H1 (cell line): Measurements from ENCODE around the gene ACHE. TPM values are rescaled to one million over a fixed set of nuclear protein-coding genes. Genes with fewer than 3 reads are reported as not detected.

ENCODE experiments used
- CTCF ChIA-PET: fragments of 300-600 bp; sonication (Branson Sonifier 250); formaldehyde crosslinking; loops from one replicate; lab custom pipeline; 2021; ENCODE audit not compliant: partially characterized antibody; lab: Charles Lee
- POLR2A ChIA-PET: fragments of 300-600 bp; sonication (Branson Sonifier 250); formaldehyde crosslinking; loops from one replicate; lab custom pipeline; 2021; ENCODE audit warnings: inconsistent platforms; ENCODE audit not compliant: partially characterized antibody; lab: Charles Lee
- DNase-seq, 2 experiments: peaks; one replicate each; pipeline versions ENCODE4 v3.0.0 to v3.0.0-alpha.2; 2010 to 2022; ENCODE audit warnings: low spot score in 2 of 2, low read depth in 1 of 2, mixed read lengths in 1 of 2
- FAIRE-seq: peaks from 2 replicates; lab custom pipeline; 2011; peaks lifted over from hg19 to GRCh38; lab: Jason Lieb, UNC
- H2AFZ ChIP-seq: 2 replicates; pipeline ENCODE4 v1.8.1; 2012; ENCODE audit warnings: low read length, inconsistent platforms
- H2AK5ac ChIP-seq: 2 replicates; pipeline ENCODE4 v1.6.1; 2013; ENCODE audit warnings: low read depth, low read length
- H2BK120ac ChIP-seq: replicated peaks from 2 replicates; pipeline ENCODE3; 2013; ENCODE audit warnings: low read depth, low read length, inconsistent platforms
- H2BK12ac ChIP-seq: 2 replicates; pipeline ENCODE4 v1.6.1; 2013; ENCODE audit warnings: low read depth, low read length
- H2BK15ac ChIP-seq: 2 replicates; pipeline ENCODE4 v1.6.1; 2013; ENCODE audit warnings: low read length
- H2BK20ac ChIP-seq: 2 replicates; pipeline ENCODE4 v1.6.1; 2013; ENCODE audit warnings: low read length
- H2BK5ac ChIP-seq: 2 replicates; pipeline ENCODE4 v1.6.1; 2013; ENCODE audit warnings: low read depth, low read length
- H3K14ac ChIP-seq: 2 replicates; pipeline ENCODE4 v1.6.1; 2013; ENCODE audit warnings: inconsistent platforms; ENCODE audit not compliant: insufficient read length
- H3K18ac ChIP-seq: 2 replicates; pipeline ENCODE4 v1.6.1; 2013; ENCODE audit warnings: low read length; ENCODE audit errors: extremely low read depth
- H3K23ac ChIP-seq: 2 replicates; pipeline ENCODE4 v1.6.1; 2013; ENCODE audit warnings: inconsistent platforms; ENCODE audit not compliant: insufficient read length
- H3K23me2 ChIP-seq: 2 replicates; pipeline ENCODE4 v1.6.1; 2013; ENCODE audit warnings: low read depth, low read length
- H3K27ac ChIP-seq: 2 replicates; pipeline ENCODE4 v1.6.1; 2011; ENCODE audit warnings: low read depth, low read length, inconsistent platforms
- H3K27me3 ChIP-seq, 4 experiments: replicated peaks in 1 of 4; 1 replicate in 1 of 4; 2 replicates in 3 of 4; pipeline versions ENCODE4 v1.6.1 to v1.8.1; 2011 to 2013; ENCODE audit warnings: low read length in 3 of 4, mild to moderate bottlenecking in 3 of 4, inconsistent platforms in 2 of 4, mixed read lengths in 2 of 4, moderate library complexity in 1 of 4; ENCODE audit not compliant: control insufficient read depth in 3 of 4, insufficient read depth in 3 of 4; ENCODE audit errors: extremely low read depth in 1 of 4
- H3K36me3 ChIP-seq, 4 experiments: 2 replicates each; pipeline versions ENCODE4 v1.6.1 to v1.8.1; 2011 to 2013; ENCODE audit warnings: mild to moderate bottlenecking in 4 of 4, low read length in 3 of 4, moderate library complexity in 2 of 4, control low read depth in 1 of 4, inconsistent platforms in 1 of 4; ENCODE audit not compliant: insufficient read depth in 4 of 4, control insufficient read depth in 2 of 4
- H3K4ac ChIP-seq: replicated peaks from 2 replicates; pipeline ENCODE3; 2013; ENCODE audit warnings: low read length, low read depth, mixed read lengths, inconsistent platforms; ENCODE audit not compliant: insufficient read length
- H3K4me1 ChIP-seq, 4 experiments: replicated peaks in 1 of 4; 1 replicate in 1 of 4; 2 replicates in 3 of 4; pipeline versions ENCODE4 v1.6.1 to v1.8.1; 2011 to 2013; ENCODE audit warnings: low read length in 3 of 4, inconsistent platforms in 2 of 4, mixed read lengths in 1 of 4; ENCODE audit not compliant: insufficient read depth in 4 of 4, control insufficient read depth in 3 of 4
- H3K4me2 ChIP-seq, 2 experiments: 2 replicates each; pipeline versions ENCODE4 v1.6.1 to v1.8.1; 2011 to 2013; ENCODE audit warnings: low read depth in 2 of 2, low read length in 2 of 2, control low read depth in 1 of 2, inconsistent platforms in 1 of 2, mild to moderate bottlenecking in 1 of 2; ENCODE audit not compliant: insufficient read depth in 1 of 2
- H3K4me3 ChIP-seq, 4 experiments: fragments of 200-600, 300-600 bp in 1 of 4; sonication (generic), shearing (Covaris generic), sonication (Bioruptor Twin) in 1 of 4; 2 replicates each; pipeline versions ENCODE4 v1.5.1 to v1.8.1; 2011 to 2016; ENCODE audit warnings: low read length in 4 of 4, low read depth in 3 of 4, control low read depth in 2 of 4, inconsistent platforms in 2 of 4, mild to moderate bottlenecking in 2 of 4, mixed read lengths in 1 of 4, moderate library complexity in 1 of 4; ENCODE audit not compliant: insufficient read depth in 2 of 4; ENCODE audit errors: extremely low read depth in 1 of 4
- H3K56ac ChIP-seq: replicated peaks from 2 replicates; pipeline ENCODE3; 2013; ENCODE audit warnings: low read depth, mild to moderate bottlenecking, mixed read lengths, low read length, inconsistent platforms; ENCODE audit not compliant: insufficient read length
- H3K79me1 ChIP-seq: 2 replicates; pipeline ENCODE4 v1.6.1; 2013; ENCODE audit warnings: low read depth, low read length, control low read depth
- H3K79me2 ChIP-seq, 2 experiments: 2 replicates each; pipeline versions ENCODE4 v1.6.1 to v1.8.1; 2012 to 2013; ENCODE audit warnings: low read length in 2 of 2, mild to moderate bottlenecking in 2 of 2, inconsistent platforms in 1 of 2; ENCODE audit not compliant: insufficient read depth in 2 of 2, control insufficient read depth in 1 of 2
- H3K9ac ChIP-seq, 4 experiments: replicated peaks in 1 of 4; 1 replicate in 1 of 4; 2 replicates in 3 of 4; pipeline versions ENCODE4 v1.6.1 to v1.8.1; 2011 to 2013; ENCODE audit warnings: low read depth in 3 of 4, low read length in 3 of 4, control low read depth in 2 of 4, mild to moderate bottlenecking in 2 of 4, moderate library complexity in 2 of 4, inconsistent platforms in 1 of 4; ENCODE audit errors: extremely low read depth in 1 of 4
- H3K9me3 ChIP-seq, 2 experiments: 2 replicates each; pipeline versions ENCODE4 v1.6.1 to v1.8.1; 2012 to 2013; ENCODE audit warnings: mild to moderate bottlenecking in 2 of 2, moderate library complexity in 2 of 2, control low read depth in 1 of 2, inconsistent platforms in 1 of 2, low read depth in 1 of 2, low read length in 1 of 2, mixed read lengths in 1 of 2; ENCODE audit not compliant: insufficient read depth in 2 of 2
- H4K20me1 ChIP-seq, 2 experiments: replicated peaks in 1 of 2; 2 replicates each; pipeline versions ENCODE3 to v1.8.1; 2011 to 2013; ENCODE audit warnings: inconsistent platforms in 2 of 2, low read length in 2 of 2, mild to moderate bottlenecking in 1 of 2; ENCODE audit not compliant: insufficient read depth in 2 of 2, control insufficient read depth in 1 of 2
- H4K5ac ChIP-seq: 2 replicates; pipeline ENCODE4 v1.6.1; 2013; ENCODE audit warnings: low read length, low read depth, mixed read lengths, inconsistent platforms; ENCODE audit not compliant: insufficient read length
- H4K8ac ChIP-seq: 2 replicates; pipeline ENCODE4 v1.8.0; 2013; ENCODE audit warnings: mild to moderate bottlenecking, moderate library complexity, low read length, inconsistent platforms; ENCODE audit not compliant: insufficient read depth; ENCODE audit errors: extremely low read depth
- H4K91ac ChIP-seq: replicated peaks from 2 replicates; pipeline ENCODE3; 2013; ENCODE audit warnings: low read length, mixed read lengths, inconsistent platforms; ENCODE audit not compliant: insufficient read length
- E2F6 ChIP-seq: IDR thresholded peaks from 2 replicates; pipeline ENCODE4 v1.6.1; 2012; ENCODE audit warnings: inconsistent platforms
- EP300 ChIP-seq, 2 experiments: IDR thresholded peaks; 1 replicate in 1 of 2; 2 replicates in 1 of 2; pipeline ENCODE4 v1.6.1; 2011 to 2012; ENCODE audit warnings: low read depth in 2 of 2, low read length in 2 of 2, mild to moderate bottlenecking in 2 of 2, borderline replicate concordance in 1 of 2, inconsistent platforms in 1 of 2, moderate library complexity in 1 of 2
- GABPA ChIP-seq: IDR thresholded peaks from 2 replicates; pipeline ENCODE4 v1.6.1; 2011; ENCODE audit warnings: mild to moderate bottlenecking, low read length, moderate library complexity, borderline replicate concordance; ENCODE audit not compliant: insufficient read depth
- HDAC2 ChIP-seq, 2 experiments: fragments of 300-600 bp in 1 of 2; sonication (generic) in 1 of 2; IDR thresholded peaks; 2 replicates each; pipeline ENCODE4 v1.6.1; 2011 to 2012; ENCODE audit warnings: low read depth in 2 of 2, low read length in 2 of 2, mild to moderate bottlenecking in 2 of 2, moderate library complexity in 2 of 2, borderline replicate concordance in 1 of 2, inconsistent platforms in 1 of 2
- MAFK ChIP-seq: IDR thresholded peaks from 2 replicates; pipeline ENCODE4 v1.6.1; 2012; ENCODE audit warnings: low read depth, mild to moderate bottlenecking, improper control_type of control experiment, low read length
- NANOG ChIP-seq: IDR thresholded peaks from 2 replicates; pipeline ENCODE4 v1.6.1; 2011; ENCODE audit warnings: low read length, low read depth, mild to moderate bottlenecking, inconsistent platforms; ENCODE audit not compliant: insufficient read depth, poor library complexity, severe bottlenecking
- POU5F1 ChIP-seq: IDR thresholded peaks from 2 replicates; pipeline ENCODE4 v1.6.1; 2011; ENCODE audit warnings: low read depth, mild to moderate bottlenecking, low read length, moderate library complexity
- SIX5 ChIP-seq: IDR thresholded peaks from 2 replicates; pipeline ENCODE4 v1.6.1; 2011; ENCODE audit warnings: mild to moderate bottlenecking, low read depth, low read length
- SP2 ChIP-seq: IDR thresholded peaks from 2 replicates; pipeline ENCODE4 v1.6.1; 2012; ENCODE audit warnings: mild to moderate bottlenecking, low read length, inconsistent platforms
- TCF12 ChIP-seq: IDR thresholded peaks from 2 replicates; pipeline ENCODE4 v1.6.1; 2011; ENCODE audit warnings: low read depth, mild to moderate bottlenecking, low read length
- WGBS, 2 experiments: shearing (Covaris generic) in 1 of 2; methylation state at CpG; one replicate each; pipeline versions ENCODE4 v1.1.6 to v1.1.7; 2013 to 2015; ENCODE audit warnings: low lambda C conversion rate in 2 of 2, mixed read lengths in 2 of 2, inconsistent platforms in 1 of 2, low coverage in 1 of 2, missing lambda C conversion rate in 1 of 2; ENCODE audit not compliant: insufficient replicate concordance in 2 of 2, insufficient coverage in 1 of 2, insufficient read length in 1 of 2; ENCODE audit errors: extremely low coverage in 1 of 2, missing lambda C conversion rate in 1 of 2; 5-methylcytosine and 5-hydroxymethylcytosine counted together
- polyA plus RNA-seq, 7 experiments: library from polyadenylated mRNA; depleted of rRNA in 3 of 7; stranded (reverse) in 5 of 7; unstranded in 2 of 7; fragments of >200 nt in 5 of 7; fragments of 200-250 nt in 2 of 7; gene quantifications; 1 replicate in 5 of 7; 2 replicates in 1 of 7; 4 replicates in 1 of 7; pipeline versions ENCODE4 v1.2.1 to v1.2.3, GENCODE V29; 2011 to 2013; ENCODE audit warnings: missing spikeins in 2 of 7, mixed read lengths in 2 of 7
- total RNA-seq: library from RNA; stranded (reverse); fragmentation: NEBNext Ultra II Directional; extraction: Animal tissue kit (Norgen Biotek cat#: 25700); gene quantifications from 2 replicates; pipeline ENCODE4 v1.2.1, GENCODE V29; 2021

ACHE gene
- total and polyA plus RNA-seq, 2 of the 8 experiments (the other 6 are each of a cell fraction or from before 2014, with no cell fraction given), result 1.4 to 4.3 TPM

DNA sequence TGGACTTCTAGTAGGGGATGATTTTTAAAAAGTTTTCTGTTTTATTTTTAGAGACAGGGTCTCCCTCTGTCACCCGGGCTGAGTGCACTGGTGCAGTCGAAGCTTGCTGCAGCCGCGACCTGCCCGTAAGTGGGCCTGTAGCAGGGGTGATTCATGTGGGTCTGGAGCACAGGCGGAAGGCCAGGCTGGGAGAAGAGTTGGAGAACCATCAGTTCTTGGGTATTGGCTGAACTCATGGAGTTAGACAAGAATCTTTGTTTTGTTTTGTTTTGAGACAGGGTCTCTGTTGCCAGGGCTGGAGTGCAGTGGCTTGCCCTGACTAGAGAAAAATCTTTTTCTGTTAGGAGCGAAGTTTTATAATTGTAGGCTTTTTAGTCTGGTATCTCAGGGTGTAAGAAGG, 15.0 kb downstream of the ACHE start:
- peaks cover 40 to 71% (median 51%) of the 10 kb centered on the region in 4 experiments for H3K36me3 ChIP-seq
- WGBS, 2 experiments, result 97% methylated on average over 7 of the region's 7 CpGs; no CpG with 5 or more reads in 1 of the 2 experiments

More for the DNA sequence above, 15.0 kb downstream of the ACHE start:
- DNase-seq (no peak), FAIRE-seq (no peak)
- Histone ChIP-seq H3K9ac (no peak overlapping the region), H4K91ac (no peak overlapping the region), H2AFZ (no peak overlapping the region), H2BK20ac (no peak overlapping the region), H2AK5ac (no peak overlapping the region), H3K79me1 (peaks cover 13% of the 10 kb centered on the region), H3K9me3 (no peaks in the 10 kb centered on the region), H3K27ac (no peak overlapping the region), H4K20me1 (peaks cover 19 to 23% of the 10 kb centered on the region in 2 experiments), H3K4ac (no peak overlapping the region), H3K23me2 (peaks cover 3% of the 10 kb centered on the region), H3K14ac (no peak overlapping the region), H2BK15ac (no peak overlapping the region), H3K27me3 (no peaks in the 10 kb centered on the region; a peak in 1 of 7 replicates), H2BK12ac (no peak overlapping the region), H3K18ac (no peak overlapping the region), H4K8ac (no peak overlapping the region; the same call in 1 of the 2 replicates), H2BK5ac (no peak overlapping the region), H2BK120ac (no peak overlapping the region), H3K4me2 (no peak overlapping the region)
- TF ChIP-seq SIX5 (no peak), SP2 (no peak), HDAC2 (IDR thresholded peaks at IDR 0.05; ENCODE audit: borderline replicate concordance in 1 of 2, low read depth in 2 of 2, low read length in 2 of 2) (no peak), GABPA (no peak), POU5F1 (no peak), NANOG (no peak), EP300 (IDR thresholded peaks at IDR 0.05; ENCODE audit: borderline replicate concordance in 1 of 2, low read depth in 2 of 2, low read length in 2 of 2) (no peak), MAFK (no peak), E2F6 (no peak), TCF12 (no peak)
- TF ChIP-seq, all 59 proteins: peak for 0
- Histone ChIP-seq H3K23ac (no peak overlapping the region), H3K4me3 (no peak overlapping the region), H3K4me1 (peaks cover 0 to 5% (median 0%) of the 10 kb centered on the region in 4 experiments; a peak in 1 of 7 replicates), H3K79me2 (peaks cover 27 to 69% of the 10 kb centered on the region in 2 experiments), H4K5ac (no peak overlapping the region), H3K56ac (no peak overlapping the region)
- ChIA-PET POLR2A (interaction anchor here (0.6 to 15.1 kb wide), 5 partner anchors 6 to 83 kb away, joined by 3 to 313 read pairs (median 8); partner anchors contain the start of genes TRIP6 and UFSP1), CTCF (interaction anchor here (0.7 kb wide), 1 partner anchor 412 kb away, joined by 3 read pairs; no protein-coding TSS in a partner anchor)
